Stromal cell of bone marrow (primary cell): ENCODE data around the gene ITPR1.

ENCODE experiments used
- DNase-seq: peaks from one replicate; pipeline ENCODE4 v3.0.0-alpha.2; 2012; ENCODE audit warnings: low read depth

ITPR1 gene

DNA sequence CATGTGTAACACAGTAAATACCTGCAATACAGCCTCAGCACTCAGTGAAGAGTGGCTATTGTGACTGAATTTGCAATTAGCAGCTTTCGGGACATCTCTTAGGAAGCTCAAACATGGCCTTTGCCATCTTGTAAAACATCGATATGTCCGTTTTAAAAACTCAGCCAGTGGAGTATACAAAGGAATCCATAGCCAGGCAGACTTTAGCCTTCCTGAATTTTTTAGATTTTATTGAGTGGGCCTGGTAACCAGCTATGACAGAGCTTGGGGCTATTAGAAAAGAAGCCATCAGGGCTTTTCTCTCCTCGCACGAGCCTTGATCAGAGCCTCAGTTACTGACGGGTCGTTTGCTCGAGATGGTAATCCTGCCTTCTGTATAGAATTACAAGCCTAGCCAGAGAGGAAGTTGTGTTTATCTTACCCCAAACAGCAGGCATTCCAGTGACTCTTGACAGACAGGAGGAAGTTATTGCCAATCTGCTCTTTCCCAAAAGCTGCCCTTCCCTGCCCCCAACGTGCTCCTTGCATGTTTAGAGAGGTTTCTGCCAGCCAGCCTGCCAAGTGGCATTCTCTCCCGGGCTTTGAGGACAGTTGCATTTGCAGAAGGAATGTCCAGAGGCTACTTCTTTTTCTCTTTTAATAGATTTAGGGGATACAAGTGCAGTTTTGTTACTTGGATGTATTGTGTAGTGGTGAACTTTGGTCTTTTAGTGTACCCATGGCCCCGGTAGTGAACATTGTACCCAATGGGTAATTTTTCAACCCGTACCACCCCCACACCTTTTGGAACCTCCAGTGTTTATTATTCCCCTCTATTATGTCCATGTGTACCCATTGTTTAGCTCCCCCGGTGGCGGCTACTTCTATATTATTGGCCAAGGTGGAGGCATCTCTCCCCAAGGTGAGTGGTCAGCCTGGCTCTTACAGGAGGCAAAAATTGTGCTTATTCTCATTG is 40.6 kb downstream of the ITPR1 start:
- DNase-seq, result no peak

DNA sequence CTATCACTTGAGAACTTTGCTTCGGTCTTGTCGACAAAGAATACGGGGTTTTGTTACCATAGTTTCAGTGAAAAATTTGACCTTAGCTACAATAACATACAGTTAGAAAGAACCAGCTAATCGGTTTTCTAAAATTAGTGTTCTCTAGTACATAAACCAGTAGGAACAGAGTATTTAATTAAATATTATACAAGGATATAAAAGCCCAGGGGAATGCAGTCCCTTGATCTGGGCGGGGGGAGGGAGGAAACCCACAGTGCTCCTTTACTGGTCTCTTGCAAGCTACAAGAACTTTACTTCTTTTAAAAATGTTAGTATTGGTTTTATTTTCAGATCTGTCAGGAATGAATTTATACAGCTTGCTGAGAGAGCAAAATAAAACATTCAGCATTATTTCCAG is 41.8 kb downstream of the ITPR1 start:
- no peak for DNase-seq

DNA sequence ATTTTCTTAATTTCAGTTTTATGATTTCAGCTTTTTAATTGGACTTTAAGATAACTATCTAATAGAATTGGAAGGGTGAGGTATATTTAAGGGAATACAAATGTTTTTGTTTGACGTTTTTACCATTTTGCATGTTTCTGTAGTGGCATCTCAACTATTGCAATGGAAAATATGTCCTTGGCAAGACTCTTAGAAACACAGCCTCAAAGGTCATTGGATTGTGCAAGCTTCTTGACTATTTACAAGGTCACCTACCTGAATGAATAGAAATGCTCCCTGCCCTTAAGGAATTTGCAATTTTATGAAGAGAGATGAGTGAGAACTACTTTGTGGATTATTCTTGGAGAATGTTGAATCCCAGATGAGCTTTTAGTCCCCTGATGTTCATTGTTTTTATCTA is 43.1 kb downstream of the ITPR1 start:
- no peak for DNase-seq

DNA sequence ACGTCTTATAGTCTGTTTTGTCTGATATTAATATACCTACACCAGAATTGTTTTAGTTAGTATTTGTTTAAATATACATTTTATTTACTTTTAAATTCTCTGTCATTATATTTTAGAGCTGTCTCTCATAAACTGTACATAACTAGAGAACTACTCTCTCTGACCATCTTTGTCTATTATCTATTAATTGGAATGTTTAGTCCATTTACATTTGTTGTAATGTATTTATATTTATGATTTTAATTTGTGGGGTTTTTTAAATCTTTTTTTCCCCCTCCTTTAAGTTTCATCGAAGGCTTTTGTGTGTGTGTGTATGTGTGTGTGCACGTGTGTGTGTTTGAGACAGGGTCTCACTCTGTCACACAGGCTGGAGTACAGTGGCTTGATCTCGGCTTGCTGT is 47.1 kb downstream of the ITPR1 start:
- DNase-seq, result no peak

DNA sequence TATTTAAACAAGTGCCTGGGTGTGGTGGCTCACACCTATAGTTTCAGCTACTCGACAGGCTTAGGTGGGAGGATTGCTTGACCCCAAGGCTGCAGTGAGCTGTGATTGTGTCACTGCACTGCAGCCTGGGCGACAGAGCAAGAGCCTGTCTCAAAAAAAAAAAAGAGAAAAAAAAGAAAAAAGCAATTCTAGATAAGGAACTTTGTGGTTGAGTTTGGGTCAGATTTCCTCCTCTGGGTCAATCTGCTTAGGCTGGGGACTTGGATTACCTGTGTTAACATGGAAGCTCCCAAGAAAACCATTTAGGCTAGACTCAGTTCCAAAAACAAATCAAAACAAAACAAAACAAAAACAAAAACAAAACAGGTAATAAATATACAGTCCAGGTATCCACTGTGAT is 50.0 kb downstream of the ITPR1 start:
- no peak for DNase-seq

DNA sequence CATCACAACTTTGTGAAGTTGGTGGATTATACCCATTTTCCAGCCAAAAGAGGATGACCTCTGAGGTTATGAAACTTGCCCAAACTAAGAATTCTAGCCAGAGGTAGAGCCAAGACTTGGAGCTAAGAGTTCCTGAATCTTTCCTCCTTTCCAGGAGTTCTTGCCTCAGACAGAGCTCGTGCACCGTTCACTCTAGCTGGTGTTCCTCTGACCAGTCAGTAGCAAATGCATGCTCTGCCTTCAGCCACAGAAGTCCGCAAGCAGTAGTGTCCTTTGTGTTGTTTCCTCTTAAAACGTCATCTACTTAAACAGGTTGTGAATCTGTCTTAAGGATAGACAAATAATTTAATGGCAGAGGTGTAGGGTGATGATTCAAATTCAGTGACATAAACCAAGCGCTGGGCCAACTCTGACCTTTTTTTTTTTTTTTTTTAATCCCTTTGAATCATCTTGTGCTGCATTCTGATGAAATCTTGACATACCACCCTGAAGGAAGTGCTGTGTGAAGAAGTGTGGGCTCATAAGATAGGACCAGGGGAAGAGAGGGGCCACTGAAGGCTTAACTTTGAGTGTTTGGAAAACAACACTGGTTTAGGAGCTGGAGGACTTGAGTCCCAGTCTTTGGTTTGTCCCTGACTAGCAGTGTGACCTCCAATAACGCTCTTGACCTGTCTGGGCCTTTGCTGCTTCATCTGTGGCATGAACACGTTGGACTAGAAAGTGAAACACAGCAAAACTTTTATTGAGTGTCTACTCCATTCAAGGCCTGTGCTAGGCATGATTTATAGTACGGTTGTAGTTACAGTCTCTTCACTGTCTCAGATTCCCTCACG is 53.4 kb downstream of the ITPR1 start:
- no peak for DNase-seq

DNA sequence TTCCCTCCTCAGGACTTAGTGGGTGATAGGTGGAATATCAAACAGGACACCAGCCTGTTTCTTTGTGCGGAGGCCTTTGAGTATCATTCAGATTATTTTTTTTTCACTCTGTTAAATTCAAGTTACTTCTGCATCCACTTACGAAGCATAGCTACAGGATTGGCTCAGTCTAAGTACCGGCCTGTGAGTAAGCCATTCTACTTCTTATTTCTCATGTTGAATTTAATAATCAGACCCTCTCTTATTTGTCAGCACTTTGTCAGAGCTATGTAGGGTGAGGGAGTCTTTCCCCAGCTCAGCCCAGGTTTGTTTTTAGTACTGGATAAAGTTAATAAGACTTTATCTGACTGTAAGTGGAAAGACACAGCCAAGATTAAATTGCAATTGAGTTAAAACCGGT is 54.7 kb downstream of the ITPR1 start:
- no peak for DNase-seq

DNA sequence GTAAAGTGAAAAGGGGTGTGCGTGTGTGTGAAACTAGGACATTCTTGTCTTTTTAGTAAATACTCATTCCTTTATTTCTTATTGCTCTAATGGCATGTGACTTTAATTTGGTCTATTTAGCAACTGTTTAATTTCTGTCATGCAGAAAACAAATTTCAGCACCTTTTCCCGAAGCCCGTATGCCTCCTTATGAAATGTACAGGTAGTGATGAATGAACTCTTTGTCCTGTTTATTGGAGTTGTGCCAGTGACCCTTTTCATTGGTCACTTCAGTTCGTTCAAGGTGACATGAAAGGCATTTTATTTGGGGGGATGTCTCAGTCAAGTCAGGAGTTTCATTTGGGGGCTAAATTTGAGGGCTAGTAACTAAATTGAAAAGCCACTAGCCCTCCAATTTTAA is 55.2 kb downstream of the ITPR1 start:
- DNase-seq, result no peak

DNA sequence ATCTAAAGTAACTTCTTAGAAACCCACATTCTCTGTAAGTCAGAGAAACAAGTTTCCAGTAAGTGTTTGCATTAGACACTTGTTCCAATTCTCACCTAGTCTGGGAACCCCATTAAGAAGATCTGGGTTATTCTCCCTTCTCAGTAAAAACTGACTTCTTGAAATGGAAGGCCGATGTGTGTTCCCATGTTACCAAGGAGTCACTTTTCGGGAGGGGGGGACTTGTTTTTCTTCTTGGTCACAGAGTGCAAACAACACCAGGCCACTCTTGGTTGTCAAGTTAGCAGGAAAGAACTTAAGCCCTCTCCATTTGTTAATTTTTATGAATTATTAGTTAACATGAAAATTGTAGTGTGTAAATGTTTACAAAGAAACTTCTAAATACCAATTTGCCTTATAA is 55.6 kb downstream of the ITPR1 start:
- no peak for DNase-seq

DNA sequence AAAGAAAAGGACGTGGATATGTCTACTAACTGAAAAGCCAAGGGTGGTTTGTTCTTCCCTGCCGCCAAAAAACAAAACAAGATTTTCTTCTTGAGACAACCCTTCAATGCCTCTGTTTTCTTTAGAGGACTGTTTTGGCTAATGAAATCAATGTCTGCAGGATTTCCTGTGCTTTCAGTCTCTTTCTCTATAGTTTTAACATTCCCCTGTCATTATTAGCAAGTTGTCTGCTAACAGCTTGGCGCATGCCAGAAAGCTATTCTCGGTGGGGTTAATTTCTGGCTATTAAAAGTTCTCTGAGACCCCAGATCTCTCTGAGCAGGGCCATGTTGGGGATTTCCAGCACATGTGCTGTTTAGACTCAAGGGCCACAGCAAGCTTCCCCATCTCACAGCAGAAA is 56.7 kb downstream of the ITPR1 start:
- DNase-seq, result no peak

DNA sequence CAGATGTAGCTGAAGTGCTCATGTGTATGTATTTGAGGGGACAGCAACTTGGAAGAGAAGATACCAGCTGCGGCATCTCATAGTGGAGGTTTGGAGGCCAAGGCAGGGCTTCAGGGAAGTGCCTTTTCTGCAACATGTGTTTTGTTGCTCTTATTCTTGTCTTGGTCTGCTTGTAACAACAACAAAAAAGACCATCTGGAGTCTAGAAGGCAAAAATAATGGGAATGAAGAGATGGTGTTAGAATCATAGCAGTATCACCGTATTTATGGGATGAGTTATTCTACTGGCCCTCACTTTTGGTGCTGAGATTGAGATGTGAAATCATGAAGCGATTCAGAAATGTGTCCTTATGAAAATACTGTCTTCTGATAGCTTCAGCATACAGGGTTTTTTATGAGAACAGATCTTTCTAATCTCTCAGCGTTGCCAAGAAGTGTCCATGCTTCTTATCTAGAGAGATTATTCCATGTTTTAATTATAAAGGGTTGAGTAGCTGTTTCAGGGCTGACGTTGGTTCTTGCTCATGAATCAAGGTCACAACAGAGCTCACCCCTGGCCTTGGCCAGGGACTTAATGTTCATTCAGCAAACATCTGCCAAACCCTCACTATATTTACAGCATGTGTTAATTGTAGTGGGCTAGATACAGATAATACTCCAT is 58.0 kb downstream of the ITPR1 start:
- no peak for DNase-seq

DNA sequence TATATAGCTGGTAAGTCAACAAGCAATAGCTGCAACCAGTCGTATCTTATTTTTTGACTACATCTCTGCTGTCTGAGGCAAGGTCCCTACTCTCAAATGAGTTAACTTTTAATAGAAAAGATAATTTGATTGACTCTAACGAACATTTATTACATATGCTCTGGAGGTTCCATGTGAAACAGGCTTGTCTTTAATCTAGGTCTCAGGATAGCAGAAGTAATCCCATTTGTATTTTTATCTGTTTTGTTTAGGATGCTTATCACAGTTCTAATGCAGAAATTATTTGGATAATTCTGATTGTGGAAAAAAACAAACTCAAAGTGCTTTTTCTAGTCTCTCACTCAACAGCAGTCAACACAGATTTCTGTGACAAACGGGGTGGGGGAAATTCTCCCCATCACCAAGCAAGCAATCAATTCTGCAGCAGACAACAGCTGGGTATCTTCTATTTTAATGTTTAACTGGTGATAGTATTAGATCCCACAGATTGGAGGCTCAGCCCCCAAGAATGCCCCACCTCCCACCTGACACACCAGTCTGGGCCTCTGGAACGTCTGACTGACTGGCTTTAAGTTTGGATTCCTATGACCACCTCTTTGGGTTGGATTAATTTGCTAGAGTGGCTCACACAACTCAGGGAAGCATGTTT is 58.8 kb downstream of the ITPR1 start:
- no peak for DNase-seq

DNA sequence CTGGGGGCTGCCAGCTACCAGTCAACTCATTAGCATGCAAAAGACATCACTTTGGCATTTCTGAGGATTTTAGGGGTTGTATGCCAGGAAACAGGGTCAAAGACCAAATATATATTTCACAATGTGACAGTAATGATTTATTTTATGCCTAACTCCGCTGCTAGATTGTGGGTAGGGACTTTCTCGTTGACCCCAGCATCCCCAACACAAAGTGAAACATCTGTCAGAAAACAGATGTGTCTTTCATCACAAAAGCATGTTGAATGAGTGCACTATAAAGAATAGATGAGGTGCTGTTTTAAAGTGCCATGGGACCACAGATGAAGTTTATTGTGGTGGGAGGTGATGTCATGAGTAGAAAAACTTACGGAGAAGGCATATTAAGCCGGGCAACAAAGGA is 59.7 kb downstream of the ITPR1 start:
- DNase-seq, result no peak

DNA sequence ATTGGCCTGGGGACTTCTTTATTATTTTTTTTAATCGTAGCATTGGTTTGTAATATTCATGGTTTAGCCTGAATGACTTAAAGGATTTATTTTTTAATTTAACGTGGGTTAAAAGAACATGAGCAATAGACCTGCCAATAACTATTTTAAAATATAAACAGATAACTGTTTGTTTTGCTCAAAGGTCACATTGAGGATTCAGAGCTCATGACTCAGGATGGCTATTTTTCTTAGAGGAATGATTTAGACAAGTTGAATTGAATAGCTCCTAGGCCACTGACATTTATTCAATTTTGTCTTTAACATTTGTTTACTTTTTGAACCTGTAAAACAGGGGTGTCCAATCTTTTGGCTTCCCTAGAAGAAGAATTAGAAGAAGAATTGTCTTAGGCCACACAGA is 68.5 kb downstream of the ITPR1 start:
- DNase-seq, result no peak

DNA sequence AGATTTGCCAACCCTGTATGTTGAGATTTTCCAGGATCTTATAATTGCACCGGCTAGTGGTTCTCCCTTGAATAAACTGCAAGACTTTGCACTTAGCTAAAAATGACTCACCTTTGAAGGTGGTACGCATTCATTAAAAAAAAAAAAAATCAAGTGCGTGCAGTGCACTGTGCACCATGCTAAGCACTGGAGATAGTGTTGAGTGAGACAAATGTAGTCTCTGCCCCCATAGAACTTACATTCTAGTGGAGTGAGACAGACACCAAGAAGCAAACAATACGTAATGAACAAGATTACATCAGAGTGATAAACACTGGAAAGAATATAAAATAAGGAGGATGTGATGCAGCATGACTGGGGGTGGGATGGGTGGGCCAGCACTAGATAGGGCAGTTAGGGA is 69.4 kb downstream of the ITPR1 start:
- no peak for DNase-seq

DNA sequence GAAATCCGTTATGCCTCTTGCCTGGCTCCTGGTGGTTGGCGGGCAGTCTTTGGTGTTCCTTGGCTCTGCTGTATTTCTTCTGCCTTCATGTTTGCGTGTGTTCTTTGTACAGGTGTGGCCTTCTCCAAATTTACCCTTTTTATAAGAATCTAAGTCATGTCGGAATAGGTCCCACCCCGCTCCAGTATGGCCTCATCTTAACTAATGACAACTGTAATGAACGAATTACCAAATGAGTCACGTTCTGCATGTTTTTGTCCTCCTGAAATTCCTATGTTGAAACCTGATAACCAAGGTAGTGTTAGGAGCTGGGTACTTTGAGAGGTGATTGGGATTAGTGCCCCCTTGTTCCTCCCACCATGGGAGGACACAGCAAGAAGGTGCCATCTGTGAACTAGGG is 71.1 kb downstream of the ITPR1 start:
- DNase-seq, result no peak

DNA sequence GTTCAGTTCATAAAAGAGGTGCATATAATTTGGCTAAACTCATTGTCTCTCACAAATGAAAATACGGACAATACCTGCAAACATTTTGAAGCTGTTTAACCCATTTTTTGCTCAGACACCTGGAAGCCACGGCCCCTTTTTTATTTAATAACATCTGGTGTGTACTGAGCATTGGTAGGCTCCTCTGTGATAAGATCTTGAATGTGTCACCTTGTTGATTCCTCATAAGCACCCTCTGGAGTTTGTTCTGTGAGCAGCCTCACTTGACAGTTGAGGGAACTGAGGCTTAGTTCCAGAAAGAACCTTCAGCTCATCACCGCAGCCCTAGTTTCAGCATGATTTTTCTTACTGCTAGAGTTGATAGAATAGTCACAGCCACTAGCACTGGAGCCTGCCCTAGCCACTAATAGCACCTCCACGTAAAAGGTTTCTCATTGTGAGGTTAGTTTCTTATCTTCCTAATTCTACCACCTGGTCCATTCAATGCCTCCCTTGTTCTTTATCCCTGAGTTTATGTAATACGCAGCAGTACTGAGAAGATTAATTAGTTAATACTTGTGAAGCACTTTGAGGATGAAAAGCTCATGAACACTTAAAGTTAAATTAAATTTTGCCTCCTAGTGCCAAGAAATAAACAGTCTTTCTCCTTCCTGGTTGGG is 71.9 kb downstream of the ITPR1 start:
- DNase-seq, result no peak

DNA sequence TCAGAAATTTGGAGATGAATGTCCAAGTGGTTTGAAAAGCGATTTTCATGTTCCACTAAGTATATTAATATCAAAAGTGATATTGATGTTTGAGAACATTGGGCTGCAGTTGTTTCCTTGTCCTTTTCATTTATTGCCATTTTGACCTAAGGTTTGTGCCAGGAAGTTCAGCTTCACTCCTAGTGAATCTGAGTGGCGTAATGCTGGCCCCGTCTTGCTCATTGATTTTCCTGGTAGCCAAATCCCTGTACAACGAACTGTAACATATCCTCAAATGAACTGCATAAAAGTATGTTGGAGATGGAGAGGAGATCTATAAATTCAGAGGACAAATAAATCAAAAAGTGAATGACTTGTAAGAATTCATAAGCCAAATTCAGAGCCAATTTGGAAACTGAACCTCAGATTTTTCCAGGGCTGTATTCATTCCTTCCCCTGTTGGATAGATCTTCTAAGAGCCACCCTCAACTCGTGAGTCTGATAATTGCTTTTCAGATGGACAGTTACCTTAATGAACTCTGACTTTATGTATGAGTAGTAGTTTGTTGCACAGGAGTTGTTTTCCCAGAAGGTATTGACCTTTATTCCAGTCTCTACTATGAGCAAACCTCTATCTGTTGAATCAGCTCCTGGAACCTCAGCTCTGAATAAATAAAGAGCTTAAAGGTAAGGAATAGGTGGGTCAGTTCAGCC is 72.8 kb downstream of the ITPR1 start:
- no peak for DNase-seq

DNA sequence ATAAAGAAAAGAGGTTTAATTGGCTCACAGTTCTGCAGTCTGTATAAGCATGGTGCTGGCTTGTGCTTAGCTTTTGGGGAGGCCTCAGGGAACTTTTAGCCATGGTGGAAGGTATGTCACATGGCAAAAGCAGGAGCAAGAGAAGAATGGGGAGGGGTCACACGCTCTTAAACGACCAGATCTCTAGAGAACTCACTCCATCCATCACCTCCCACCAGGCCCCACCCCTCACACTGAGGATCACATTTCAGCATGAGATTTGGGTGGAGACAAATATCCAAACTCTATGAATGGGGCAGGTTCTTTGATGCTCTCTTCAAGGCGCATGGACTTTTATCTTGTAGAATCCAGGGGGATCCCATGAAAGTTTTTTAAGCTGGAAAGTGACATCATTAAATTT is 75.7 kb downstream of the ITPR1 start:
- no peak for DNase-seq

DNA sequence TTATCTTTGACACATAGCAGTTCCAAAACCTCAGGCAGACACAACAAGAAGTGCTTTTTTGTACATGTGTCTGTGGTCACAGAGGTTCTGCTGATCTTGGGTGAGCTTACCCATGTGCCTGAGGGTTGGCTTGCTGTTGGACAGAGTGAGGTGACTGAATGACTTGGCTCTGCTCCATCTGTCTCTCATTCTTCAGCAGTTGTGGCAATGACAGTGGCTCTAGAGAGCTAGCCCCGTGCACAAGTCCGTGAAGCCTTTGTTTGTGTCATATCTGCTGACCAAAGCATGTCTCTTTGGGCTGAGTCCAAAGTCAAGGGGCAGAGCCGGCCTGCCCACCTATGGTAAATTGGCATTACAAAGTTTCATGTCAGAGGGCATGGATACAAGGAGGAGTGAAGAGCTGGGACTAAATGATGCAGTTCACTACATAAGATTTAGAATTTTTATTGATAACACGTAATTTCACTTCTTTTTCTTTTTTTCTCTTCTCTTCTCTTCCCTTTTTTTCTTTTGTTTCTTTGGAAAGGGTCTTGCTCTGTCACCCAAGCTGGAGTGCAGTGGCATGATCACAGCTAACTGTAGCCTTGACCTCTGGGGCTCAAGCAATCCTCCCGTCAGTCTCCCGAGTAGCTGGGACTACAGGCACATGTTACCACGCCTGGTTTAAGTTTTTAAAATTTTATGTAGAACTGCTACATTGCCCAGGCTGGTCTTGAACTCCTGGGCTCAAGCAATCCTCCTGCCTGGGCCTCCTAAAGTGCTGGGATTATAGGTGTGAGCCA is 77.9 kb downstream of the ITPR1 start:
- no peak for DNase-seq
